HL-60 (cell line): ENCODE measurements around the gene ITGAL.

Experiments used
- CTCF ChIP-seq: IDR thresholded peaks from one replicate; pipeline ENCODE4 v1.5.1; 2011; ENCODE audit warnings: low read length, control low read depth, inconsistent platforms; ENCODE audit not compliant: insufficient read depth
- GABPA ChIP-seq: IDR thresholded peaks from 2 replicates; pipeline ENCODE4 v1.6.1; 2012; ENCODE audit warnings: low read depth
- POLR2AphosphoS5 ChIP-seq: IDR thresholded peaks from 2 replicates; pipeline ENCODE4 v1.6.1; 2012; ENCODE audit warnings: low read depth
- SPI1 ChIP-seq: IDR thresholded peaks from 2 replicates; pipeline ENCODE4 v1.6.1; 2012; ENCODE audit warnings: low read depth, mild to moderate bottlenecking, borderline replicate concordance

- no peak for TF ChIP-seq CTCF
- no peak for TF ChIP-seq GABPA
- TF ChIP-seq POLR2AphosphoS5 = no peak
- TF ChIP-seq SPI1 = no peak
Measured at GRCh38 chr16:30558789-30559377, 86.3 kb downstream of the ITGAL start.
